HL-60 (cell line): ENCODE data around the gene RUNX1.
A peak's percentile ranks its signal among the peaks of the same experiment; 100 is the strongest.
"Not testable (repeated sequence)": the region's sequence is repeated elsewhere in the genome, so short reads cannot be mapped to it uniquely, and the experiment has no call there.

ENCODE experiments used
- DNase-seq, 2 experiments: peaks; one replicate each; pipeline ENCODE4 v3.0.0-alpha.2; 2010 to 2020; ENCODE audit warnings: low read depth in 1 of 2, low spot score in 1 of 2
- H3K27ac ChIP-seq: fragments of 250-450 bp; sonication (Bioruptor Pico); replicated peaks from 2 replicates; pipeline ENCODE4 v1.5.1; 2020; ENCODE audit warnings: mild to moderate bottlenecking, moderate library complexity
- H3K27me3 ChIP-seq: fragments of 250-450 bp; sonication (Bioruptor Pico); 2 replicates; pipeline ENCODE4 v1.5.1; 2021; ENCODE audit warnings: mild to moderate bottlenecking, moderate library complexity; ENCODE audit not compliant: insufficient read depth, poor library complexity, severe bottlenecking
- H3K4me3 ChIP-seq: replicated peaks from 2 replicates; pipeline ENCODE4 v1.5.1; 2011; ENCODE audit warnings: mild to moderate bottlenecking, control low read depth, low read length; ENCODE audit not compliant: insufficient read depth
- GABPA ChIP-seq: IDR thresholded peaks from 2 replicates; pipeline ENCODE4 v1.6.1; 2012; ENCODE audit warnings: low read depth
- POLR2AphosphoS5 ChIP-seq: IDR thresholded peaks from 2 replicates; pipeline ENCODE4 v1.6.1; 2012; ENCODE audit warnings: low read depth
- SPI1 ChIP-seq: IDR thresholded peaks from 2 replicates; pipeline ENCODE4 v1.6.1; 2012; ENCODE audit warnings: low read depth, mild to moderate bottlenecking, borderline replicate concordance
- TF ChIP-seq, protein P1 (sequence below): IDR thresholded peaks from 2 replicates; pipeline ENCODE4 v1.6.1; 2012; ENCODE audit warnings: low read depth; ENCODE audit not compliant: insufficient replicate concordance
- TF ChIP-seq, protein P2 (sequence below): IDR thresholded peaks from one replicate; pipeline ENCODE4 v1.5.1; 2011; ENCODE audit warnings: low read length, control low read depth, inconsistent platforms; ENCODE audit not compliant: insufficient read depth

Gene RUNX1

DNA sequence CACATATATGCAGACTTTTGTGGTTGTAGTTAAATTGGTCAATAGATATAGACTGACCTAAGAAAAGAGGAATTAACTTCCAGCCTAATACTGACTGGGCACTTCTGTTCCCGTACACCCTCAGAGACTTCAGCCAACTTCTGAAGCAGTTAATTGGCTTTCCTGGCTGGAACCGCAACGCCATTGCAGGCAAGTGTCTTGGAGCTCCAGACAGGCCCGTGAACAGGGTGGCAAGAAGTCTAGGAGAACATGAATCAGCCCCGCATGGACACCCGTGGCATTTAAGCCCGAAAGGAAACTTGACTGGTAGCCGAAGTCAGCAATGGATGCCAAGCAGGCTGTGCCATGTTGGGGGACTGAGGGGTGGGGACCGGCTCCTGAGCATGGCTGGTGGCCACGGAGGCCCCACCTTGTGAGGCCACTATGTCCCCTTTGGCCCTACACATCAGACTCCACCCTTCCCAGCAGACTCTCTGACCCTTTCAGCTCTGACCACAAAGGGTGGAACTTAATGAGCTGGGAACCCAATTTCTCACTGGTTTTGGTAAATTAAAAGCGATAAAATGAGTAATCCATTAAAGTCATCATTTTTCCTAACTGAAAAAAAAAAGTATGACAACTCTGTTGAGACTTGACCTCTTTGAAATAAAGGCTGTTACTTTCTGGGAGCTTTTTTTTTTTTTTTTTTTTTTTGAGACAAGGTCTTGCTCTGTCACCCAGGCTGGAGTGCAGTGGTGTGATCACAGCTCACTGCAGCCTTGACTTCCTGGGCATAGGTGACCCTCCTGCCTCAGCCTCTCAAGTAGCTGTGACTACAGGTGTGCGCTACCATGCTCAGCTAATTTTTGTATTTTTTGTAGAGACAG, 54.1 kb downstream of the RUNX1 start:
- TF ChIP-seq POLR2AphosphoS5 (no peak), GABPA (no peak), SPI1 (no peak)
- TF ChIP-seq, protein P1, sequence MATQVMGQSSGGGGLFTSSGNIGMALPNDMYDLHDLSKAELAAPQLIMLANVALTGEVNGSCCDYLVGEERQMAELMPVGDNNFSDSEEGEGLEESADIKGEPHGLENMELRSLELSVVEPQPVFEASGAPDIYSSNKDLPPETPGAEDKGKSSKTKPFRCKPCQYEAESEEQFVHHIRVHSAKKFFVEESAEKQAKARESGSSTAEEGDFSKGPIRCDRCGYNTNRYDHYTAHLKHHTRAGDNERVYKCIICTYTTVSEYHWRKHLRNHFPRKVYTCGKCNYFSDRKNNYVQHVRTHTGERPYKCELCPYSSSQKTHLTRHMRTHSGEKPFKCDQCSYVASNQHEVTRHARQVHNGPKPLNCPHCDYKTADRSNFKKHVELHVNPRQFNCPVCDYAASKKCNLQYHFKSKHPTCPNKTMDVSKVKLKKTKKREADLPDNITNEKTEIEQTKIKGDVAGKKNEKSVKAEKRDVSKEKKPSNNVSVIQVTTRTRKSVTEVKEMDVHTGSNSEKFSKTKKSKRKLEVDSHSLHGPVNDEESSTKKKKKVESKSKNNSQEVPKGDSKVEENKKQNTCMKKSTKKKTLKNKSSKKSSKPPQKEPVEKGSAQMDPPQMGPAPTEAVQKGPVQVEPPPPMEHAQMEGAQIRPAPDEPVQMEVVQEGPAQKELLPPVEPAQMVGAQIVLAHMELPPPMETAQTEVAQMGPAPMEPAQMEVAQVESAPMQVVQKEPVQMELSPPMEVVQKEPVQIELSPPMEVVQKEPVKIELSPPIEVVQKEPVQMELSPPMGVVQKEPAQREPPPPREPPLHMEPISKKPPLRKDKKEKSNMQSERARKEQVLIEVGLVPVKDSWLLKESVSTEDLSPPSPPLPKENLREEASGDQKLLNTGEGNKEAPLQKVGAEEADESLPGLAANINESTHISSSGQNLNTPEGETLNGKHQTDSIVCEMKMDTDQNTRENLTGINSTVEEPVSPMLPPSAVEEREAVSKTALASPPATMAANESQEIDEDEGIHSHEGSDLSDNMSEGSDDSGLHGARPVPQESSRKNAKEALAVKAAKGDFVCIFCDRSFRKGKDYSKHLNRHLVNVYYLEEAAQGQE = no peak
- TF ChIP-seq, protein P2, sequence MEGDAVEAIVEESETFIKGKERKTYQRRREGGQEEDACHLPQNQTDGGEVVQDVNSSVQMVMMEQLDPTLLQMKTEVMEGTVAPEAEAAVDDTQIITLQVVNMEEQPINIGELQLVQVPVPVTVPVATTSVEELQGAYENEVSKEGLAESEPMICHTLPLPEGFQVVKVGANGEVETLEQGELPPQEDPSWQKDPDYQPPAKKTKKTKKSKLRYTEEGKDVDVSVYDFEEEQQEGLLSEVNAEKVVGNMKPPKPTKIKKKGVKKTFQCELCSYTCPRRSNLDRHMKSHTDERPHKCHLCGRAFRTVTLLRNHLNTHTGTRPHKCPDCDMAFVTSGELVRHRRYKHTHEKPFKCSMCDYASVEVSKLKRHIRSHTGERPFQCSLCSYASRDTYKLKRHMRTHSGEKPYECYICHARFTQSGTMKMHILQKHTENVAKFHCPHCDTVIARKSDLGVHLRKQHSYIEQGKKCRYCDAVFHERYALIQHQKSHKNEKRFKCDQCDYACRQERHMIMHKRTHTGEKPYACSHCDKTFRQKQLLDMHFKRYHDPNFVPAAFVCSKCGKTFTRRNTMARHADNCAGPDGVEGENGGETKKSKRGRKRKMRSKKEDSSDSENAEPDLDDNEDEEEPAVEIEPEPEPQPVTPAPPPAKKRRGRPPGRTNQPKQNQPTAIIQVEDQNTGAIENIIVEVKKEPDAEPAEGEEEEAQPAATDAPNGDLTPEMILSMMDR = no peak
- no peaks in the 10 kb centered on the region for H3K27me3 ChIP-seq
- DNase-seq = peak in 1 of 2 experiments; percentile 9
- no peak overlapping the region for H3K4me3 ChIP-seq
- H3K27ac ChIP-seq = no peak overlapping the region

DNA sequence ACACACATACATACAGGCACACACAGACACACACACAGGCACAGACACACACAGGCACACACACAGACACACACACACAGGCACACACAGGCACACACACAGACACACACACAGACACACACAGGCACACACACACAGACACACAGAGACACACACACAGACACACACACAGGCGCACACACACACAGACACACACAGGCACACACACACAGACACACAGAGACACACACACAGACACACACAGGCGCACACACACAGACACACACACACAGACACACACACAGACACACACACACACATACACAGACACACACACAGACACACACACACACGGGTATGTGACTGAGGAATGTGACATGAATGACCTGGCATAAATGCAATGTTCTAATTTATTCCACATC, 55.6 kb downstream of the RUNX1 start:
- H3K4me3 ChIP-seq, H3K27me3 ChIP-seq, H3K27ac ChIP-seq, DNase-seq: not testable (repeated sequence)

DNA sequence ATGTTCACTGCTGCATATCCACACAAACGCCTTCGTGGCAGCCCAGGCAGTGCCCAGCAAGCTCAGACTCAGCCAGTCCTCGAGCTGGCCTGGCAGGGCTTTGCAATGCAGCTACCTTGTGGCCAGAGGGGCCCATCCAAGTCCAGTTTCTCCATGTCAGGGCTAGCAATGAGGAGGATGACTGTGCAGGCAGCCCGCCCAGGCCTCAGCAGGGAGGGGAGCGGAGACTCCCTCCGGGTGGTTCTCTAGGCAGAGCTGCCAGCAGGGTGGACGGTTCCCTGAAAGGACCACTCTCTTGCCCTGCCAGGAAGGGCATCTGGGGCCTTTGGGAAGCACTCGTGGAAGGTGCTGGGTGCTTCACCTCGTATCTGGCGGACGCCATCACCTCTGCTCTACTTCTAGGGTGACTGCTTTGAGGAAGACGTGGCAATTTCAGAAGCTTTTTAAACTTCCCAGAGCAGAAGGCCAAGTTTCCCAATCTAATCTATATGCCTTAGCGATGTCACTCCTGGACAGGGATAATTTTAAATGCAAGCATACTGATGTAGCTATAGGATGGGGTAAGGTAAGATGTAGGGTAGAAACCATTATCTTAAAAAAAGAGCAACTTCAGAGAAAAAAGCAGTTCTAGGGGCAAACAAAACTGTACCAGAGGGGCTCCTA, 56.2 kb downstream of the RUNX1 start:
- no peak overlapping the region for H3K4me3 ChIP-seq
- no peak for DNase-seq
- TF ChIP-seq, protein P1 = no peak
- TF ChIP-seq POLR2AphosphoS5 = no peak
- TF ChIP-seq GABPA = no peak
- TF ChIP-seq, protein P2 = no peak
- no peak for TF ChIP-seq SPI1
- H3K27me3 ChIP-seq = no peaks in the 10 kb centered on the region
- no peak overlapping the region for H3K27ac ChIP-seq

DNA sequence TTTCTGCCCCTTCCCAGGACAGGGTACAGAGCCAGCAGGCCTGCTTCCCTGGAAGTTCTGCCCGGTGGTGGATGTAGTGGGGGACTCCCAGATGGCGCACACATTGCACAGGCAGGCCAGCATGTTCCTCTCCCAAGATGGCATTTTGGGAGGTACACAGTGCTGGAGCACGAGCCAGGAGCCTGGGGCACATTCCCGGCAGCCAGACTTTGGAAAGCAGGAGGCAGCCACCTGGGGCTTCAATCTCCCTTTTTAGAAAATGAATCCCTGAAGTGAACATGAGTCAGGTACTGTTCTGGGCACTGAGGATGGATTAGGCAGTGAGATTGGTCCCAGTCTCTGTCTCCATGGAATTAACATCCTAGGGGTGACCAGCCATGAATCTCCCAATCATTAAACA, 56.9 kb downstream of the RUNX1 start:
- Histone ChIP-seq H3K27ac (no peak overlapping the region), H3K4me3 (no peak overlapping the region), H3K27me3 (no peaks in the 10 kb centered on the region)
- no peak for DNase-seq
- TF ChIP-seq GABPA = no peak
- TF ChIP-seq, protein P2 = no peak
- TF ChIP-seq, protein P1 = no peak
- no peak for TF ChIP-seq SPI1
- TF ChIP-seq POLR2AphosphoS5 = no peak
